GM06990 (cell line): ENCODE results near the gene LGR6.

Experiments used
- DNase-seq: peaks from one replicate; pipeline ENCODE4 v3.0.0-alpha.2; 2011; ENCODE audit not compliant: insufficient read length; ENCODE audit errors: extremely low read depth
- H3K27me3 ChIP-seq: replicated peaks from 2 replicates; pipeline ENCODE4 v1.6.0; 2011; ENCODE audit warnings: low read length; ENCODE audit not compliant: control insufficient read depth, insufficient read depth
- H3K36me3 ChIP-seq: 2 replicates; pipeline ENCODE4 v1.5.1; 2011; ENCODE audit warnings: low read length; ENCODE audit not compliant: control insufficient read depth, insufficient read depth
- H3K4me3 ChIP-seq: replicated peaks from 2 replicates; pipeline ENCODE4 v1.5.1; 2011; ENCODE audit warnings: low read depth, mild to moderate bottlenecking, control low read depth, low read length
- TF ChIP-seq, protein P1 (sequence below): IDR thresholded peaks from 2 replicates; pipeline ENCODE4 v1.5.1; 2011; ENCODE audit warnings: low read length, control low read depth, mild to moderate bottlenecking, inconsistent platforms; ENCODE audit not compliant: insufficient read depth, poor library complexity, severe bottlenecking

LGR6 gene

DNA sequence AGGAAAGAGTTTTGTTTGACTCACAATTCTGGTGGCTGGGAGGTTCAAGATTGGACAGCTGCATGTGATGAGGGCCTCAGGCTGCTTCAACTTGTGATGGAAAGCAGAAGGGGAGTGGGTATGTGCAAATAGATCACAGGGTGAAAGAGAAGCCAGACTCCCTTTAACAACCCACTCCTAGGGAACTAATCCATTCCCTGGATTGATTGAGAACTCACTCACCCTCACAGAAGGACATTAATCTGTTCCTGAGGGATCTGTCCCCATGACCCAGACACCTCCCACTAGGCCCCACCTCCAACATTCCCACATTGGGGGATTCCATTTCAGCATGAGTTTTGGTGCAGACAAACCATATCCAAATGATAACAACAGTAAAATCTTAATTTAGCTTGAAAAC is 122.6 kb downstream of the LGR6 start:
- H3K36me3 ChIP-seq, result no peaks in the 10 kb centered on the region
- TF ChIP-seq, protein P1, sequence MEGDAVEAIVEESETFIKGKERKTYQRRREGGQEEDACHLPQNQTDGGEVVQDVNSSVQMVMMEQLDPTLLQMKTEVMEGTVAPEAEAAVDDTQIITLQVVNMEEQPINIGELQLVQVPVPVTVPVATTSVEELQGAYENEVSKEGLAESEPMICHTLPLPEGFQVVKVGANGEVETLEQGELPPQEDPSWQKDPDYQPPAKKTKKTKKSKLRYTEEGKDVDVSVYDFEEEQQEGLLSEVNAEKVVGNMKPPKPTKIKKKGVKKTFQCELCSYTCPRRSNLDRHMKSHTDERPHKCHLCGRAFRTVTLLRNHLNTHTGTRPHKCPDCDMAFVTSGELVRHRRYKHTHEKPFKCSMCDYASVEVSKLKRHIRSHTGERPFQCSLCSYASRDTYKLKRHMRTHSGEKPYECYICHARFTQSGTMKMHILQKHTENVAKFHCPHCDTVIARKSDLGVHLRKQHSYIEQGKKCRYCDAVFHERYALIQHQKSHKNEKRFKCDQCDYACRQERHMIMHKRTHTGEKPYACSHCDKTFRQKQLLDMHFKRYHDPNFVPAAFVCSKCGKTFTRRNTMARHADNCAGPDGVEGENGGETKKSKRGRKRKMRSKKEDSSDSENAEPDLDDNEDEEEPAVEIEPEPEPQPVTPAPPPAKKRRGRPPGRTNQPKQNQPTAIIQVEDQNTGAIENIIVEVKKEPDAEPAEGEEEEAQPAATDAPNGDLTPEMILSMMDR, result no peak
- no peak for DNase-seq
- H3K4me3 ChIP-seq, result no peak overlapping the region
- no peaks in the 10 kb centered on the region for H3K27me3 ChIP-seq

DNA sequence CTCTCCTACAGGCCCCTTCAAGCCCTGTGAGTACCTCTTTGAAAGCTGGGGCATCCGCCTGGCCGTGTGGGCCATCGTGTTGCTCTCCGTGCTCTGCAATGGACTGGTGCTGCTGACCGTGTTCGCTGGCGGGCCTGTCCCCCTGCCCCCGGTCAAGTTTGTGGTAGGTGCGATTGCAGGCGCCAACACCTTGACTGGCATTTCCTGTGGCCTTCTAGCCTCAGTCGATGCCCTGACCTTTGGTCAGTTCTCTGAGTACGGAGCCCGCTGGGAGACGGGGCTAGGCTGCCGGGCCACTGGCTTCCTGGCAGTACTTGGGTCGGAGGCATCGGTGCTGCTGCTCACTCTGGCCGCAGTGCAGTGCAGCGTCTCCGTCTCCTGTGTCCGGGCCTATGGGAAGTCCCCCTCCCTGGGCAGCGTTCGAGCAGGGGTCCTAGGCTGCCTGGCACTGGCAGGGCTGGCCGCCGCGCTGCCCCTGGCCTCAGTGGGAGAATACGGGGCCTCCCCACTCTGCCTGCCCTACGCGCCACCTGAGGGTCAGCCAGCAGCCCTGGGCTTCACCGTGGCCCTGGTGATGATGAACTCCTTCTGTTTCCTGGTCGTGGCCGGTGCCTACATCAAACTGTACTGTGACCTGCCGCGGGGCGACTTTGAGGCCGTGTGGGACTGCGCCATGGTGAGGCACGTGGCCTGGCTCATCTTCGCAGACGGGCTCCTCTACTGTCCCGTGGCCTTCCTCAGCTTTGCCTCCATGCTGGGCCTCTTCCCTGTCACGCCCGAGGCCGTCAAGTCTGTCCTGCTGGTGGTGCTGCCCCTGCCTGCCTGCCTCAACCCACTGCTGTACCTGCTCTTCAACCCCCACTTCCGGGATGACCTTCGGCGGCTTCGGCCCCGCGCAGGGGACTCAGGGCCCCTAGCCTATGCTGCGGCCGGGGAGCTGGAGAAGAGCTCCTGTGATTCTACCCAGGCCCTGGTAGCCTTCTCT is 124.6 kb downstream of the LGR6 start:
- no peak for DNase-seq
- no peaks in the 10 kb centered on the region for H3K36me3 ChIP-seq
- no peaks in the 10 kb centered on the region for H3K27me3 ChIP-seq
- TF ChIP-seq, protein P1, result no peak
- H3K4me3 ChIP-seq, result no peak overlapping the region

DNA sequence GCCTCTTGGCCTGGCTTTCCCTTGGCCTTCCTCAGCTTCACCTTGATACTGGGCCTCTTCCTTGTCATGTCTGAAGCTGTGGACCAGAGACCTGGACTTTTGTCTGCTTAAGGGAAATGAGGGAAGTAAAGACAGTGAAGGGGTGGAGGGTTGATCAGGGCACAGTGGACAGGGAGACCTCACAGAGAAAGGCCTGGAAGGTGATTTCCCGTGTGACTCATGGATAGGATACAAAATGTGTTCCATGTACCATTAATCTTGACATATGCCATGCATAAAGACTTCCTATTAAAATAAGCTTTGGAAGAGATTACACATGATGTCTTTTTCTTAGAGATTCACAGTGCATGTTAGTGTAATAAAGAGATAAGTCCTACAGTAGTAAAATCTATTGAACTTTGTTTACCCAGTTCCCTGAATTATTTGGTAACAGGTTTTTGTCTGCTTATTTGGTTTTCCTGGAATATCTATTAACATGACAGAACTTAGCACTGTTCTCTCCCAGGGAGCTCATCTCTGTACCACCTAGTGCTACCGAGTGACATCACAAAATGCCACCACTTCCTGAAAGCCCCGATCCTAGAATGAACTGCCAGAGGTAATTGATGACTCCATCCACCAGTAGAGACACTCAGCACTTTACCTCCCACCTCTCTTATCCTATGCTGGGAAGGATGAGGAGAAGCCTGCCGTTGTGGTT is 125.9 kb downstream of the LGR6 start:
- H3K4me3 ChIP-seq, result no peak overlapping the region
- no peak for DNase-seq
- no peaks in the 10 kb centered on the region for H3K27me3 ChIP-seq
- no peaks in the 10 kb centered on the region for H3K36me3 ChIP-seq
- TF ChIP-seq, protein P1, result no peak

DNA sequence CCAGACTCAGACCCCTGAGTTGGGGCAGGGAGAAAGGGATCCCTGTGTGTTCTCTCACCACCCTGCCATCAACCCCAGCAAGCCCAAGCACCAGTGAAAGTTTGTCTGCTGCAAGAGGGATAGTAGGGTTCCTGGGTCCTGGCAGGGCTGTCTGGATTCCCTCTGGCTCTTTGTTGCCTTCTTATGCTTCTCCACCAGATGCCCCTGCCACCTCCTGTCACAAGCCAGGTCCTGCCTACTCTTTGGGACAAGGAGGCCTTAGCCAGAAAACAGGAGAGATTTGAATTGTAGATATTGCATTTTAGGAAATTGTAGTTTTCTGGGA is 126.4 kb downstream of the LGR6 start:
- Histone ChIP-seq H3K27me3 (no peaks in the 10 kb centered on the region), H3K4me3 (no peak overlapping the region), H3K36me3 (no peaks in the 10 kb centered on the region)
- DNase-seq, result no peak
- TF ChIP-seq, protein P1, result no peak

DNA sequence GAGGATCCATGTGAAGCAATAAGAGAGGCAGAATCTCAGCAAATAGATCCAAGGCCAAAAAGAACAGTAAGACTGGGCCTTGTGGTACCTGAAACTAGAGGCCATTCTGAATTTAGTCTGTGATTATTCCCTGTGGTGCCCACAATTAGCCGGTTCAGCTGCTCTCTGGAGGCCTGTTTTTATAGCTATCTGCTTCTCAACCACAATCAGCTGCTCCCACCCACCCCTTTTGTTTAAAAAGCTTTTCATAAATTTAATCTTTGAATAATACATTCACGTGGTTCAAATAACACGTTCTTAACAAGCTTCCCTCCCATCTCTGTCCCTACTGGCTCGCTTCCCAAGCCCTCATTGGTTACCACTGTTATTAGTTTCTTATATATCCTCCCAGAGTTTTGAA is 130.1 kb downstream of the LGR6 start:
- no peak for DNase-seq
- TF ChIP-seq, protein P1, result no peak
- H3K27me3 ChIP-seq, result no peaks in the 10 kb centered on the region
- H3K36me3 ChIP-seq, result peaks cover 2% of the 10 kb centered on the region; the same call in 1 of the 2 replicates
- no peak overlapping the region for H3K4me3 ChIP-seq
